NCI-H2227 (cell line): ENCODE measurements around the gene MTUS2.

Experiments
- DNase-seq: peaks from one replicate; lab custom pipeline; 2025; ENCODE audit not compliant: unreplicated experiment; lab: John Stamatoyannopoulos, UW

MTUS2 gene

GRCh38 chr13:28856287-28856686, 36.1 kb downstream of the MTUS2 start:
- no peak for DNase-seq

- DNase-seq, result no peak
These were observed 38.9 kb downstream of the MTUS2 start for GRCh38 chr13:28859069-28859468.

- DNase-seq, result no peak
These were observed 39.6 kb downstream of the MTUS2 start for GRCh38 chr13:28859717-28860116.

GRCh38 chr13:28864544-28864943, 44.4 kb downstream of the MTUS2 start:
- DNase-seq, result no peak

- no peak for DNase-seq
These were observed 45.1 kb downstream of the MTUS2 start for GRCh38 chr13:28865149-28865744.

- no peak for DNase-seq
These were observed 45.8 kb downstream of the MTUS2 start for GRCh38 chr13:28865951-28866350.

GRCh38 chr13:28866932-28867331, 46.8 kb downstream of the MTUS2 start:
- no peak for DNase-seq

GRCh38 chr13:28867564-28867963, 47.4 kb downstream of the MTUS2 start:
- DNase-seq, result no peak

GRCh38 chr13:28872427-28873176, 52.5 kb downstream of the MTUS2 start:
- DNase-seq, result no peak

- DNase-seq, result no peak
These were observed 55.9 kb downstream of the MTUS2 start for GRCh38 chr13:28875846-28876615.

- no peak for DNase-seq
These were observed 57.3 kb downstream of the MTUS2 start for GRCh38 chr13:28877408-28877807.

GRCh38 chr13:28885181-28885580, 65.0 kb downstream of the MTUS2 start:
- DNase-seq, result no peak

GRCh38 chr13:28889086-28889732, 69.1 kb downstream of the MTUS2 start:
- DNase-seq, result no peak

GRCh38 chr13:28890712-28891111, 70.6 kb downstream of the MTUS2 start:
- no peak for DNase-seq

- DNase-seq, result no peak
These were observed 97.9 kb downstream of the MTUS2 start for GRCh38 chr13:28918030-28918429.

- DNase-seq, result no peak
These were observed 102.2 kb downstream of the MTUS2 start for GRCh38 chr13:28922341-28922740.

- DNase-seq, result no peak
These were observed 115.0 kb downstream of the MTUS2 start for GRCh38 chr13:28935104-28935503.

GRCh38 chr13:28942906-28943305, 122.8 kb downstream of the MTUS2 start:
- no peak for DNase-seq

GRCh38 chr13:28953714-28954418, 133.7 kb downstream of the MTUS2 start:
- no peak for DNase-seq

GRCh38 chr13:28954419-28954725, 134.2 kb downstream of the MTUS2 start:
- no peak for DNase-seq

GRCh38 chr13:28954810-28955209, 134.7 kb downstream of the MTUS2 start:
- DNase-seq, result no peak
